GM21529 (cell line): ENCODE measurements around the gene ZNF117.
A peak's percentile ranks its signal among the peaks of the same experiment; 100 is the strongest.
"Not testable (repeated sequence)": the region's sequence is repeated elsewhere in the genome, so short reads cannot be mapped to it uniquely, and the experiment has no call there.

Experiments used
- ATAC-seq: cut with Tn5 transposase; IDR thresholded peaks from one replicate; pipeline ENCODE4 v1.9.1; 2021; ENCODE audit not compliant: unreplicated experiment

The ZNF117 gene

DNA sequence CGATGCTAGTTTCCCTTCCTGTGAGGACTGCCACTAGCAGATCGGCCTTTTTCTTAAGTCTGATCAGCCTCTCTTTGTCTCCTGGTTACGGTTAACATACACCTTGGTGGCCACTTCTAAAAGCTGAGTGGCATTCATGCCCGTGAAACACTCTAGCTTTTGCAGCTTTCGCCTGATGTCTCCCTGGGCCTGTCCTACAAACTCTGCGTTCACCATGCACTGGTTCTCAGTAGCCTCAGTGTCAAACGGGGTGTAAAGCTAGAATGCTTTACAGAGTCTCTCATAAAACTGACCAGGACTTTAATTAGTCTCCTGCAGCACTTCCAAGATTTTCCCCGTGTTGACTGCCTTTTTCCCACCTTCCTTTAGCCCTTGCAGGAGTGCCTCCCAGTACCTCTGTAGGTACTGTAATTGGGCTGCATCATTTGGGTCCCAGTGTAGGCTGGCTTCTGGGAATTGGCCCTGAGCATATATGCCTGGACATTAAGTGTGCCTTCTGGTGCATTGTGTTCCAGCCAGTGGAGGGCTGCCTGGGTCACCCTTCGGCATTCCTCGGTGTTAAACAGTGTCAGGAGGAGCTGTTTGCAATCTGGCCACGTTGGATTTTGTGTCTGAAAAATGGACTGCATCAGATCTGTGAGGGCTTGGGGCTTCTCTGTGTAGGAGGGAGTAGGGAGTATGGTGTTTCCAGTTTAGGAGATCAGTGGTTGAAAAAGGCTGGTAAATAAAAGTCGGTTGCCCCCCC lies 6.5 kb upstream of the ZNF117 start:
- ATAC-seq, result no peak

GRCh38 chr7:64996305-64996704 lies 5.5 kb upstream of the ZNF117 start:
- no peak for ATAC-seq

DNA sequence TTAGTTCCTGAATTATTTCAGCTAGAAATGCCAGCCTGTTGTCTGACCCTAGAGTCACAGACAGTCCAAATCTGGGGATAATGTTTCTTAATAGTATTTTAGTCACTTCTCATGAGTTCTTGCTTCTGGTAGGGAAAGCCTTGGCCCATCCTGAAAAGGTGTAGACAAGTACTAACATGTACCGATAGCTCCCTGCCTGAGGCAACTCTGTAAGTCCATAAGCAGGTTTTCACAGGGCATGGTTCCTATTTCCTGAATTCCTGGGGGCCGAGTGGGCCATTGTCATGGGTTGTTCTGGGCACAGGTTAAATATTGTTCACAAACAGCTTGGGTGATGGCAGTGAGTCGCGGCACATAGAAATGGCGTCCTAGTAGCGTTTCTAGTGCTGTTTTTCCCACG lies 3.1 kb upstream of the ZNF117 start:
- no peak for ATAC-seq

DNA sequence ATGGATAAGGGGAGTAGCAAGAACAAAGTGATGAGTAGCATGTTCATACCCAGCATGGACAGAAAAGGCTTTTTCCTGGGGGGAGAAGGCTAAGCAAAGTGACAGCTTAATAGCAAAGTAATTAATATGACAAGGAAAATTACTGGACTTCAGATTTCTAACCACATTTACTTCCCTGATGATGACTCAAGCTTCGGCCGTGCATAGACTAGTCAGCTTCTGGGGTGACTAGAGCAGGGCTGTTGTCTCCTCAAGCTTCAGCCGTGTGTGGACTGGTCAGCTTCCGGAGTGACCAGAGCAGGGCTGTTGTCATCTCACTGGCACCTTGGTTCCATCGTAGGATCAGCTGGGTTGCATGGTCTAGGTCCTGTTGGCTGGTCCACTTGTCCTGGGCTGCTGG lies 2.1 kb upstream of the ZNF117 start:
- ATAC-seq, result no peak

DNA sequence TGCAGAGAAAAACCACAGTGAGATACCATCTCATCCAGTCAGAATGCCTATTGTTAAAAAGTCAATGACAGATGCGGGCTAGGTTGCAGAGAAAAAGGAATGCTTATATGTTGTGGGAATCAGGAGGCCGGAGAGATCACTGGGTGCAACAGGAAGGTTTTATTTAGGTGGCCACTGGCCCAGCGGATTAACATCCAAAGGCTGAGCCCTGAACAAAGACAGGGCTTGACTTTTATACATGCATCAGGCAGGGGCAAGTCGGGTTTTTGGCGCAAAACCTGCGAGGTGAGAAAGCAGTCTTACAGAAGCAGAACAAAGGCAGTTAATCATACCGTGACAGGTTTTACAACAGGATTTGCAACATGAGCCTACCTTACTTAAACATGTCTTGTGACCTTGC lies 620 bp downstream of the ZNF117 start:
- no peak for ATAC-seq

- ATAC-seq, result no peak
Measured at GRCh38 chr7:64978497-64979203, 12.2 kb downstream of the ZNF117 start.

DNA sequence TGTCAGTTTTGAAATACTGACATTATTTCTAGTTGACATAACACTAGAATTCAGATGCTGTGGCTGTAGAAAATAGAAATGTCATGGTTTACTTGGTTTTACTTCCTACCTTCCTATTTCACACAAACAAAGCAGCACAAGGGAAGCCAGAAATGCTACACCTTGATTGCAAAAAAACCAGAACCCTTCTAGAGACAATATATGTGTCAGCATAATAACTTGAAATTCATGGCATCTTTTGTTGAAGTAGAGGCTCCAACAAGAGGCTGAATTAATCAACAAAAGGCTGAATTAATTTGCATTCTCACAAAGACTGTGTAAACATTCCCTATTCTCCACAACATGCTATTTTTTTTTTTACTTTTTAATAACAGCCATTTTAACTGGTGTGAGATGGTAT lies 25.2 kb downstream of the ZNF117 start:
- no peak for ATAC-seq

DNA sequence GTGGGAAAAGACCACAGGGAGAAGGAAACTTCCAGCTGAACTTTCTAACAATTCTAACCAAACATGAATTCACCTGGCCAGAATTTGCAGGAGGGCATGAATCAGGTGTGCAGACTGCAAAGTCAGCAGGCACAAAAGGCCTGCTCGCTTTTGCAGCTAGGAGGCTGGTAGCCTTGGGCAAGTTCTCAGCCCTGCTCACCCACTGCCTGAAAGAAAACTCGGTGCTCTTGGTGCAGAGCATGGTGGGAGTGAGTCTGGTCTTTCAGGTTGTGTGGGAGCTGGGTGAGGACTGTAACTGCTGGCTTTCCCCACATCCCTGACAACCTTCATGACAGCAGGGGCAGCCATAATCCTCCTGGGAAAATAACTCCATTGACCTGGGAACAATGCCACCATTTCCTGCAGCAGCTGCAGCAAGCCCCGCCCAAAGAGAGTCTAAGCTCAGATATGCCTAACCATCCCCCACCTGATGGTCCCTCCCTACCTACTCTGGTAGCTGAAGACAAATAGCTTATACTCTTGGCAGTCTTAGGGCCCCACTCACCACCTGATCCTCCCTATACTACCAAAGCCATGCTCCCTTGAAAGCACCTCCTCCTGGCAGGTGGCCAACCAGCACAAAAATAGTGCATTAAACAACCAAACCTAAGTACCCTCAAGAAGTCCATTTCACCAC lies 31.6 kb downstream of the ZNF117 start:
- no peak for ATAC-seq

DNA sequence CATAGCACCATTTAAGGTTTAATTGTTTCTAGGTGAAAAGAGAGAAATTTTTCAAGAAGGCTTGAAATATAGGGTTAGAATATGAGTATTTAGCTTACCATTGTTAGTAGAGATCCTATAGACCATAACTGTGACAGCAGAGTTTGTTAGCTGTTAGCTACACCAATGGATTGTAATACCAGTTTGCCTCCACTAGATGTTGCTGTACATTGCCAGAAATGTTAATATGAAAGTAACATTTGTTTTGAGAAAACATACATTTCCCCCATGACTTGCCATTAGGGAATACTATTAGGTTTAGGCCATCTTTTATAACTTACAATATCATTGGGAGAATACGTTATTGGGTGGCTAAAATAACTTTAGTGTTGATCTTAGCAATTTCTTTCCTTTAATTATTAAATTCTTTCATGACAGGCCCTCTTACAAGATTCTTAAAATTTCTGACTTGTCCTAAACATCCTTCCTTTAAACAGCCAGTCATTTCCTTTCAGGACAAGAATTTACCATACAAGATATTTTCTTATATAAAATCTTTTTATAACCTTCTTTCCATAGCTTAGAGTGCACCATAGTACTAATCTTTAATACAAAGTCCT lies 39.5 kb downstream of the ZNF117 start:
- peak; percentile 79 for ATAC-seq

- ATAC-seq, result not testable (repeated sequence)
Measured at GRCh38 chr7:64950673-64951072, 40.2 kb downstream of the ZNF117 start.

DNA sequence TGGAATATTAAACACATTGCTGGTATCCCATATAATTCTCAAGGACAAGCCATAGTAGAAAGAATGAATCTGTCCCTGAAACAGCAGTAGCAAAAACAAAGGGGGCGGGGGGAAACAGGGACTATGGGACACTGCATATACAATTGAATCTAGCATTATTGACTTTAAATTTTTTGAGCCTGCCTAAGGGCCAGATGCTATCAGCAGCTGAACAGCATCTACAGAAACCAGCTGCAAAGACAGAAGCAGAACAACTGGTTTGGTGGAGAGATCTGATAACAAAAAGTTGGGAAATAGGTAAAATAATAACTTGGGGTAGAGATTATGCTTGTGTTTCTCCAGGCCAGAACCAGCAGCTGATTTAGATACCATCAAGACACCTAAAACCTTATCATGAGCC lies 42.1 kb downstream of the ZNF117 start:
- not testable (repeated sequence) for ATAC-seq

- ATAC-seq, result no peak
Measured at GRCh38 chr7:64947252-64948000, 43.4 kb downstream of the ZNF117 start.

- ATAC-seq, result no peak
Measured at GRCh38 chr7:64946772-64947171, 44.1 kb downstream of the ZNF117 start.

DNA sequence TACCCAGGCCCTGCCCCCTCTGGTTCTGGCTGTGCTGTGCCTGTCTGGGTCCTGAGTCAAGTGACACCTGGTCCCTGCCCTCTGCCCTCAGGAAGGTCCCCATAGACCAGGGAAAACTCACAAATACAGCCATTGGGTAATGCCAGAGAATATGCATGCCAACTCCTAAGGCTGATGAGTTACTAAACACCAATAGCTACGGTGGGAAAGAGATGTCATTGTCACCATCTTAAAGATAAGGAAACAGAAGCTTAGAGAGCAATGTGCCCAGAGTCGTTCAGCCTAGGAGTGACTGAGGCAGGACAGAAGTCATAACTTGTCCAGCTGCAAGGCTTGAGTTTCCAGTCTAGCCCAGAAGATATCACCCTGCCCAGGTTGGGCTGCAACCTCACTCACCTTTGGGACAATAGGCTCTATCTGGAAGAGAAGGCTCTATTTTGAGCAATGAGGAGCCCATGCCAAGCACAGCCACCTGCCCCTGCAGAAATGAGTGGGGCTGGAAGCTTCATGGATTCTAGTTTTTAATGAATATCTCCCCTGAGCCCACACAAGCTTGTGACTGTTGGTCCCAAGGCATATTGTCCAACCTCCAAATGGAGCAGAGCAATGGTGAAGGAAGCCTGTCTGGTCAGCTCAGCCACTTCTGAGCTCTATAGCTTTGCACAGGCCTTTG lies 45.2 kb downstream of the ZNF117 start:
- ATAC-seq, result no peak

DNA sequence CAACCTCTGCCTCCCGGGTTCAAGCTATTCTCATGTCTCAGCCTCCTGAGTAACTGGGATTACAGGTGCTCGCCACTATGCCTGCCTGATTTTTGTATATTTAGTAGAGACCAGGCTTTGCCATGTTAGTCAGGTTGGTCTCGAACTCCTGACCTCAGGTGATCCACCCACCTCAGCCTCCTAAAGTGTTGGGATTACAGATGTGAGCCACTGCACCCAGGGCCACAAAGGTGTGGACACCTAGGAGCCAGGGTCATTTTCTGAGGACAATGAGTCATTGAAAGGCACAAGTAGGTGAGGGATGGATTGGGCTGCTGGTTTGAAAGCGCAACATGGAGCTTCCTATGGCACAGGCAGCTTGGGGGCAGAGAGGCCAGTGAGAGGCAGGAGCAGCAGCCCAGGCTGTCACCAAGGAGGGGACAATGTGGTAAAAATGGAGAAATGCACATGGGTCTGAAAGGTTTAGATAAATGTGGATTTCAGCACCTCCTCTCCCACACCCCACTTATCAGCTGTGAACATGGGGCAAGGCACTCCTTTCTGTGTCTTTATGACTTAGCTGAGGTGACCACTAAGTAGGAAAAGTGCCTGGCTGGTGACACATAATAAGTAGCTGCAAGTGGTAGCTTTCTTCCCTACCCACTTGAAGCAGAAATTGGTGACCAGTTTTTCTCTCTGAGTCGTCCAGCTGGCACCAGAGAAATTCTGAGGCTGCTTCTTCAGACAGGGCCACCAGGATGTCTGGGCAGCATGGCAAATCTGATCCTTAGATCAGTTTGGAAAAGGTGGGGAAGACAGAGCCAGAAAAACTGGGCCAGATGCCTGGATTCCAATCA lies 46.0 kb downstream of the ZNF117 start:
- ATAC-seq, result not testable (repeated sequence)

- ATAC-seq, result not testable (repeated sequence)
Measured at GRCh38 chr7:64940021-64940420, 50.8 kb downstream of the ZNF117 start.

DNA sequence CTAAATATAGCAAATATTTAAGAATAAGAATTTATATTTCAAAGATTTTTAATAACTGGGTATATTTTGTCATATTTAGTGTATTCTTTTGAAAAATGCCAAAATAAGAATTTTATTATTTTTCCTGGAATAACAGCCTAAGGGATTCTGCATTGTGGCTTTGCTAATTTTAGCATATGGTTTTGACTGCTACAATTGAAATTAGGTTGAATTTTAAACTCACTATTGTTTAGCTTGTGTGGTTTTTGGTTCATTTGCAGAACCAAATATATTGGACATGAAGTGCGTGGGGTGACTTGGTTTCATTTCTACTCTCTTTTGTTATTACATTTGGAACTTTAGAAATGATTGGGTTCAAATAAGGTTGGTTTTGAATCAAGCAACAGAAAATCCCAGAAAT lies 52.3 kb downstream of the ZNF117 start:
- no peak for ATAC-seq

DNA sequence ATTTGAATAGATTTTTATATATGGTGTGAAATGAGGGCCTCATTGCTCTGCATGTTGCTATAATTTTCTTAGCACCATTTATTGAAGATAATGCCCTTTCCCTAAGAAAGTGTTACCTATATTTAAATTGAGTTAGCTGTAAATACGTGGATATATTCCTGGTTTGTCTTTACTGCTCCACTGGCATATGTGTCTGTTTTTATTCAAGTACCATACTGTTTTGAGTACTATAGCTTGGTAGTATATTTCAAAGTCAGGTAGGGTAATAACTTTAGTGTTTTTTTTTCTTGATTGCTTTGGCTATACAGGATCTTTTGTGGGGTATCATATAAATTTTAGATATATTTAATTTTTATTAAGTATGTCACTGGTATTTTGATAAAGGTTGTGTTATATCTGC lies 56.4 kb downstream of the ZNF117 start:
- no peak for ATAC-seq
